ENCODE measurements around the gene LY86. TPM values are rescaled to one million over a fixed set of nuclear protein-coding genes. Genes with fewer than 3 reads are reported as not detected.

The LY86 gene
- total RNA-seq = 1 to 10 TPM in 1 of 2 donors, under 1 TPM in 1; 0.49 to 2.3 TPM
- long read RNA-seq, partial matches to known transcripts = 0 of 1 reads
- long read RNA-seq, other reads (novel, unspliced or antisense) = 1 of 1 reads

- ATAC-seq = no peak
- intact Hi-C loops (cut with DNase I, micrococcal nuclease) = no loop called here
- peak in 1 of 2 donors; percentile 26 for DNase-seq
These were observed at the start of gene LY86 for GRCh38 chr6:6588064-6588923. LY86 (plus strand) TSS chr6:6588720; CDS start chr6:6588735, 15 bp downstream.

GRCh38 chr6:6539036-6539435 is 49.5 kb upstream of the LY86 start:
- DNase-seq = no peak
- intact Hi-C loops (cut with DNase I, micrococcal nuclease) = no loop called here
- ATAC-seq = no peak

- DNase-seq (no peak), ATAC-seq (no peak)
- intact Hi-C loops (cut with DNase I, micrococcal nuclease) = loop anchor here in 1 of 2 donors (10.0 kb wide), 2 partner anchors 488 to 1398 kb away; no protein-coding TSS in a partner anchor
These were observed 46.2 kb upstream of the LY86 start for GRCh38 chr6:6542357-6542756.

- DNase-seq (no peak), ATAC-seq (no peak)
- intact Hi-C loops (cut with DNase I, micrococcal nuclease) = loop anchor here in 1 of 2 donors (10.0 kb wide), 2 partner anchors 489 to 1399 kb away; no protein-coding TSS in a partner anchor
These were observed 45.2 kb upstream of the LY86 start for GRCh38 chr6:6543181-6543879.

- DNase-seq (no peak), ATAC-seq (no peak)
- intact Hi-C loops (cut with DNase I, micrococcal nuclease) = loop anchor here in 1 of 2 donors (10.0 kb wide), 2 partner anchors 491 to 1401 kb away; no protein-coding TSS in a partner anchor
These were observed 42.8 kb upstream of the LY86 start for GRCh38 chr6:6545616-6546317.

GRCh38 chr6:6546318-6547109 is 42.0 kb upstream of the LY86 start:
- DNase-seq = peak in 1 of 2 donors; percentile 32
- intact Hi-C loops (cut with DNase I, micrococcal nuclease) = loop anchor here in 1 of 2 donors (10.0 kb wide), 2 partner anchors 492 to 1402 kb away; no protein-coding TSS in a partner anchor
- peak; percentile 64 for ATAC-seq

- DNase-seq (peak; percentile 67 to 82), ATAC-seq (peak; percentile 95)
- intact Hi-C loops (cut with DNase I, micrococcal nuclease) = loop anchor here in 1 of 2 donors (10.0 kb wide), 2 partner anchors 492 to 1402 kb away; no protein-coding TSS in a partner anchor
These were observed 41.2 kb upstream of the LY86 start for GRCh38 chr6:6547110-6547879.

GRCh38 chr6:6556161-6556737 is 32.3 kb upstream of the LY86 start:
- ATAC-seq (no peak), DNase-seq (no peak)
- intact Hi-C loops (cut with DNase I, micrococcal nuclease) = no loop called here

GRCh38 chr6:6556738-6557503 is 31.6 kb upstream of the LY86 start:
- intact Hi-C loops (cut with DNase I, micrococcal nuclease) = no loop called here
- ATAC-seq = peak; percentile 67
- DNase-seq = peak in 1 of 2 donors; percentile 39

- intact Hi-C loops (cut with DNase I, micrococcal nuclease) = no loop called here
- DNase-seq (no peak), ATAC-seq (no peak)
These were observed 31.0 kb upstream of the LY86 start for GRCh38 chr6:6557504-6557839.

GRCh38 chr6:6557886-6558285 is 30.6 kb upstream of the LY86 start:
- intact Hi-C loops (cut with DNase I, micrococcal nuclease) = no loop called here

GRCh38 chr6:6559994-6560570 is 28.4 kb upstream of the LY86 start:
- DNase-seq (no peak), ATAC-seq (no peak)
- intact Hi-C loops (cut with DNase I, micrococcal nuclease) = no loop called here

More at GRCh38 chr6:6557886-6558285, 30.6 kb upstream of the LY86 start:
- no peak for ATAC-seq
- no peak for DNase-seq

GRCh38 chr6:6560909-6561308 is 27.6 kb upstream of the LY86 start:
- DNase-seq (no peak), ATAC-seq (no peak)
- intact Hi-C loops (cut with DNase I, micrococcal nuclease) = no loop called here

- ATAC-seq (no peak), DNase-seq (no peak)
- intact Hi-C loops (cut with DNase I, micrococcal nuclease) = no loop called here
These were observed 24.4 kb upstream of the LY86 start for GRCh38 chr6:6564154-6564553.

- DNase-seq (no peak), ATAC-seq (no peak)
- intact Hi-C loops (cut with DNase I, micrococcal nuclease) = no loop called here
These were observed 23.5 kb upstream of the LY86 start for GRCh38 chr6:6565069-6565468.

- DNase-seq (no peak), ATAC-seq (no peak)
- intact Hi-C loops (cut with DNase I, micrococcal nuclease) = no loop called here
These were observed 23.0 kb upstream of the LY86 start for GRCh38 chr6:6565488-6565887.
